Ovary (tissue), 9 donors: Measurements from ENCODE around the gene PALD1. TPM values are rescaled to one million over a fixed set of nuclear protein-coding genes. Genes with fewer than 3 reads are reported as not detected.

Experiments
- DNase-seq, 5 donors: peaks; one replicate each; pipeline ENCODE4 v3.0.0-alpha.2; 2019 to 2020
- H3K27ac ChIP-seq, 2 donors: fragments of 200-600 bp; one replicate each; pipeline versions ENCODE4 v1.5.1 to v1.8.0; 2019 to 2022
- H3K27me3 ChIP-seq: fragments of 200-600 bp; one replicate; pipeline ENCODE4 v1.8.0; 2022
- H3K36me3 ChIP-seq: fragments of 200-600 bp; sonication (generic); one replicate; pipeline ENCODE4 v1.5.1; 2019
- H3K4me1 ChIP-seq: one replicate; pipeline ENCODE4 v1.8.1; 2013; ENCODE audit warnings: mild to moderate bottlenecking, moderate library complexity; ENCODE audit not compliant: insufficient read depth
- H3K4me3 ChIP-seq: fragments of 200-600 bp; sonication (generic); one replicate; pipeline ENCODE4 v1.5.1; 2017
- H3K9me3 ChIP-seq, 2 donors: fragments of 200-600 bp in 1 of 2; sonication (generic) in 1 of 2; one replicate each; pipeline versions ENCODE4 v1.5.1 to v1.8.1; 2013 to 2019; ENCODE audit warnings: mild to moderate bottlenecking in 1 of 2, moderate library complexity in 1 of 2
- CTCF ChIP-seq, 3 donors: fragments of 450-650 bp in 2 of 3; fragments of 200-600 bp in 1 of 3; IDR thresholded peaks; one replicate each; pipeline versions ENCODE4 v1.5.1 to v1.8.0; 2016 to 2022; ENCODE audit warnings: antibody characterized with exemption in 3 of 3, mild to moderate bottlenecking in 1 of 3
- EP300 ChIP-seq: sonication (generic); formaldehyde crosslinking; IDR thresholded peaks from one replicate; pipeline ENCODE4 v1.6.1; 2017; ENCODE audit warnings: antibody characterized with exemption
- POLR2A ChIP-seq: fragments of 450-650 bp; IDR thresholded peaks from one replicate; pipeline ENCODE4 v1.6.1; 2017; ENCODE audit warnings: antibody characterized with exemption, mild to moderate bottlenecking, moderate library complexity
- WGBS, 3 donors: extraction: QIAGEN DNeasy Blood & Tissue Kit in 1 of 3; methylation state at CpG; one replicate each; pipeline versions ENCODE4 v1.1.5 to v1.1.7; 2013 to 2017; 5-methylcytosine and 5-hydroxymethylcytosine counted together
- intact Hi-C, 4 donors: fragments of 100-400 bp; cut with DNase I; formaldehyde crosslinking; loops; one replicate each; pipeline versions ENCODE4 v1.11.0 to v1.15.1; 2022 to 2023
- polyA plus RNA-seq, 2 donors: library from polyadenylated mRNA; stranded (reverse); fragments of 200-250 nt in 1 of 2; fragments of 350-450 nt in 1 of 2; fragmentation: Illumina TruSeq in 1 of 2; extraction: RNeasy Lipid Tissue Mini Kit (QIAGEN cat#74804) in 1 of 2; gene quantifications; one replicate each; pipeline ENCODE4 v1.2.3, GENCODE V29; 2013 to 2014
- total RNA-seq, 7 donors: library from RNA; depleted of rRNA in 2 of 7; stranded (reverse); fragments of >200 nt in 2 of 7; fragmentation: NEBNext Ultra II Directional in 3 of 7; extraction: Animal tissue kit (Norgen Biotek cat#: 25700) in 3 of 7; gene quantifications; one replicate each; pipeline versions ENCODE4 v1.1.0 to v1.2.4, GENCODE V29; 2016 to 2023
- donor health status: DM: no; HTN: no; CAD: no; lungs with moderate emphysema.
- donor health status: DM: no; HTN: no; CAD: no.
- donor health status: Bipolar disorder and iron deficiency.
- donor health status: DM: yes; HTN: yes; CAD: no.
- donor health status: DM: no; HTN: no; CAD: no.
- donor health status: DM: yes; HTN: yes; CAD: no.

PALD1 gene
- total and polyA plus RNA-seq, 9 donors: 2.2 to 10.5 (median 6.8) TPM

GRCh38 chr10:70440296-70441160, 38.0 kb upstream of the PALD1 start:
- WGBS, 3 donors: 4 to 6% (median 5%) methylated on average over 54 to 69 of the region's 69 CpGs
- no peak for DNase-seq
- peaks cover 12% of the 10 kb centered on the region for H3K4me1 ChIP-seq
- intact Hi-C loops: no loop called here
- H3K9me3 ChIP-seq: no peaks in the 10 kb centered on the region
- no peak overlapping the region for H3K27ac ChIP-seq
- no peaks in the 10 kb centered on the region for H3K36me3 ChIP-seq
- no peaks in the 10 kb centered on the region for H3K27me3 ChIP-seq
- TF ChIP-seq EP300 (no peak), POLR2A (no peak), CTCF (IDR thresholded peaks at IDR 0.05) (no peak)
- no peak overlapping the region for H3K4me3 ChIP-seq

DNA sequence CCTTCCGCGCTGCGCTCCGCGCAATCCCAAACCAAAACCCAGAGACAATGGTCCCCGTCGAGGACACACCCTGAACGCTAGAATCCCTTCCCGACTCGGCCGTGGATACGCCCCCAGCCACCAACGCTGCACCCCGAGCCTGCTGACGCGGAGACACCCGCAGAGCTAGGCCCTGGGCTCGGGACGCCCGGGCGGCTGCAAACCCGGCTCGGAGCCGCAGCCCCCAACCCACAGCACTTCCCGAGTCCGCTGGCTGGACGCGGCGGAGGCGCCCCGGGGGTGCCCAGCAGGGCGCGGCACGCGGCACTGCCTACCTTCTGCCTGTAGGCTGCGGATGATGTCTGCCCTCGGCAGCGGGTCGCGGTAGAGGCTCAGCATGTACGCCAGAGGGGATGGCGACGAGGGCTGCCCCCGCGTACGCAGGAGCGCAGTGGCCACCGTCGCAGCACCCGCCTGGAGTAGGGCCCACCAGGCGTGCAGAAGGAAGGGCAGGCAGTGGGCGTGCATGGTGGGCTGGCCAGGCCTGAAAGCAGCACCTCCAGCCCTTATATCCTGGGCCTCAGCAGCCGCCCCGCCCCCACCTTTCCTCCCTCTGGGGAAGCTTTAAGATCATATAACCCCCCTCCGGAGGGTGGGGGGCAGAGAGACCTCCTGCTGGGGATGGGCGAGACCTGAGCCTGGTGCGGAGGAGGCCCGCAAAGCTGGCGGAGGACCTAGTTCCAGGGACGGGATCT, 37.2 kb upstream of the PALD1 start, which contains the start of gene NODAL:
Gene NODAL (minus strand): TSS at position 521 of the 734 bp plus-strand sequence. CDS start 14 bp downstream, at position 507.
- H3K9me3 ChIP-seq: no peaks in the 10 kb centered on the region
- no peaks in the 10 kb centered on the region for H3K27me3 ChIP-seq
- WGBS, 3 donors: 19 to 33% (median 23%) methylated on average over 39 to 60 of the region's 60 CpGs
- intact Hi-C loops: no loop called here
- no peaks in the 10 kb centered on the region for H3K36me3 ChIP-seq
- H3K27ac ChIP-seq: no peak within 1 kb of the TSS
- peaks cover 14% of the 10 kb centered on the region for H3K4me1 ChIP-seq
- TF ChIP-seq CTCF (IDR thresholded peaks at IDR 0.05): no peak
- no peak for TF ChIP-seq EP300
- no peak for TF ChIP-seq POLR2A
- no peak for DNase-seq
- no peak within 1 kb of the TSS for H3K4me3 ChIP-seq

DNA sequence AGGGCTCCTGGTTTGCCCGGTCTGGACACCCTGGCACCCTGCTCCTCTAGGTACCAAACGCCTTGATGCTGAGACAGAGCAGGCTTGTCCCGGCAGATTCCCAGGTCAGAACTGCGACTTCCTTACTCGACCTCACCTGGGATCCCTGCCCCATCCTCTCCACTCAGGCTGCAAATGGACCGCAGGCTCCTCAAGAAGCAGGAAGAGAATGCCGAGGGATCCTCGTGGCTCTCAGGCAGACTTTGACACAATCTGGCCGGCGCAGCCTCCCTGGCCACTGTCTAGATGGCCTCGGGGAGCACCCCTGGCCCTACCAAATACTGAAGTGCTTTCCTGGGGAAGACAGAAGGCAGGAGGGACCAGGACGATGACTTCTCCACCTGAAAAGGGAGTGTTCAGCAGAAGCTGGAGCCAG, 36.7 kb upstream of the PALD1 start:
- H3K4me1 ChIP-seq: peaks cover 14% of the 10 kb centered on the region
- no peaks in the 10 kb centered on the region for H3K27me3 ChIP-seq
- intact Hi-C loops: no loop called here
- H3K36me3 ChIP-seq: no peaks in the 10 kb centered on the region
- H3K9me3 ChIP-seq: no peaks in the 10 kb centered on the region
- 71 to 78% (median 77%) methylated on average over 12 of the region's 12 CpGs for WGBS, 3 donors
- no peak for TF ChIP-seq POLR2A
- no peak for TF ChIP-seq CTCF (IDR thresholded peaks at IDR 0.05)
- no peak for TF ChIP-seq EP300
- no peak overlapping the region for H3K4me3 ChIP-seq
- H3K27ac ChIP-seq: no peak overlapping the region
- DNase-seq: no peak

DNA sequence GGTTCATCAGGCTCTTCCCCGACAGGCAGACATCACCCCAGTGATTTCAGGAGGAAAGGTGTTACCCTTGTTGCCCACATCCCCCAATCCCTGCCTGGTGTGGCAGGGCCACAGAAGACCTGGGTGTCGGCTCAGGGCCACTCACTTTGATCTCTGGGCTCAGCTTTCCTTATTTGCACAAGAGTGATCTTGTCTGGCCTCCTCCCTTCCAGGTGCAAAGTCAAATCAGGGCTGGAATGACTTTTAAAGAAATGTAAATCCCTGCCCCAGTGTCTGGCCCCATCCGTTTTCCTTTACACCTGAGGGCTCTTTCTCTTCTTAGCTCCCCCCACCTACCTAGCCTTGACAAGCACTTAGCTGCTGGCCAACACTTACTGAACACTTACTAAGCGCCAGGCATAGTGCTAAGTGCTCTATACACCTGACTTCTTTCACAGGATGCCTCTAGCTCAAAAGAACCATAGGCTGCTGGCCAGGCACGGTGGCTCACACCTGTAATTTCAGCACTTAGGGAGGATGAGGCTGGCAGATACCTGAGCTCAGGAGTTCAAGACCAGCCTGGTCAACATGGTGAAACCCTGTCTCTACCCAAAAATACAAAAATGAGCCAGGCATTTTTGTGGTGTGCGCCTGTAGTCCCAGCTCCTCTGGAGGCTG, 36.1 kb upstream of the PALD1 start:
- no peaks in the 10 kb centered on the region for H3K27me3 ChIP-seq
- no peaks in the 10 kb centered on the region for H3K36me3 ChIP-seq
- TF ChIP-seq CTCF (IDR thresholded peaks at IDR 0.05): no peak
- no peak for TF ChIP-seq POLR2A
- no peak for TF ChIP-seq EP300
- WGBS, 3 donors: 96% methylated on average over 6 of the region's 6 CpGs
- peaks cover 14% of the 10 kb centered on the region for H3K4me1 ChIP-seq
- DNase-seq: no peak
- no peak overlapping the region for H3K4me3 ChIP-seq
- H3K27ac ChIP-seq: no peak overlapping the region
- H3K9me3 ChIP-seq: no peaks in the 10 kb centered on the region
- intact Hi-C loops: no loop called here
